GM18951 (cell line): ENCODE data around the gene CAMK2D.

Source experiments
- POLR2A ChIP-seq: IDR thresholded peaks from 4 replicates; pipeline ENCODE4 v1.6.1; 2011; ENCODE audit warnings: mild to moderate bottlenecking; ENCODE audit not compliant: insufficient read length, insufficient read depth; ENCODE audit errors: extremely low read depth
- in situ Hi-C: fragments of 300-500 bp; cut with MboI; formaldehyde crosslinking; loops from one replicate; pipeline ENCODE4 v1.12.0; 2022; ENCODE audit warnings: low sequenced_read_pairs, mixed read lengths, inconsistent platforms; ENCODE audit not compliant: unreplicated experiment

CAMK2D gene

GRCh38 chr4:113469926-113470325, 291.6 kb downstream of the CAMK2D start:
- in situ Hi-C loops: no loop called here
- no peak for TF ChIP-seq POLR2A

- TF ChIP-seq POLR2A: no peak
- in situ Hi-C loops: no loop called here
Observed at GRCh38 chr4:113469023-113469390, 292.5 kb downstream of the CAMK2D start.

- no peak for TF ChIP-seq POLR2A
- in situ Hi-C loops: no loop called here
Observed at GRCh38 chr4:113468165-113469022, 293.1 kb downstream of the CAMK2D start.

- in situ Hi-C loops: no loop called here
Observed at GRCh38 chr4:113467581-113467980, 294.0 kb downstream of the CAMK2D start.

GRCh38 chr4:113462286-113462685, 299.3 kb downstream of the CAMK2D start:
- in situ Hi-C loops: no loop called here
- no peak for TF ChIP-seq POLR2A

More at GRCh38 chr4:113467581-113467980, 294.0 kb downstream of the CAMK2D start:
- no peak for TF ChIP-seq POLR2A

GRCh38 chr4:113461281-113461680, 300.3 kb downstream of the CAMK2D start:
- no peak for TF ChIP-seq POLR2A
- in situ Hi-C loops: no loop called here

GRCh38 chr4:113457886-113458285, 303.7 kb downstream of the CAMK2D start:
- in situ Hi-C loops: no loop called here

GRCh38 chr4:113457121-113457520, 304.4 kb downstream of the CAMK2D start:
- no peak for TF ChIP-seq POLR2A
- in situ Hi-C loops: no loop called here

More at GRCh38 chr4:113457886-113458285, 303.7 kb downstream of the CAMK2D start:
- TF ChIP-seq POLR2A: no peak

- no peak for TF ChIP-seq POLR2A
- in situ Hi-C loops: no loop called here
Observed at GRCh38 chr4:113455061-113455460, 306.5 kb downstream of the CAMK2D start.

GRCh38 chr4:113452868-113453620, 308.5 kb downstream of the CAMK2D start:
- in situ Hi-C loops: no loop called here

GRCh38 chr4:113452152-113452551, 309.4 kb downstream of the CAMK2D start:
- no peak for TF ChIP-seq POLR2A
- in situ Hi-C loops: no loop called here

More at GRCh38 chr4:113452868-113453620, 308.5 kb downstream of the CAMK2D start:
- no peak for TF ChIP-seq POLR2A

GRCh38 chr4:113450295-113451080, 311.1 kb downstream of the CAMK2D start:
- in situ Hi-C loops: no loop called here
- no peak for TF ChIP-seq POLR2A

GRCh38 chr4:113449410-113449974, 312.0 kb downstream of the CAMK2D start:
- in situ Hi-C loops: no loop called here
- no peak for TF ChIP-seq POLR2A

GRCh38 chr4:113447769-113448168, 313.8 kb downstream of the CAMK2D start:
- TF ChIP-seq POLR2A: no peak
- in situ Hi-C loops: no loop called here
